Nephron progenitor cell (in vitro differentiated cells): ENCODE data around the gene CALHM1.
"Not testable (repeated sequence)": the region's sequence is repeated elsewhere in the genome, so short reads cannot be mapped to it uniquely, and the experiment has no call there.

Source experiments
- DNase-seq: peaks from one replicate; pipeline ENCODE4 v3.0.0; 2021
- H3K27ac Mint-ChIP-seq: 2 replicates; pipeline ENCODE4 v1.8.0; 2021; ENCODE audit warnings: mild to moderate bottlenecking, moderate library complexity, mixed read lengths
- H3K27me3 Mint-ChIP-seq: 2 replicates; pipeline ENCODE4 v1.8.0; 2021; ENCODE audit warnings: mild to moderate bottlenecking, low read depth, mixed read lengths; ENCODE audit not compliant: poor library complexity
- H3K36me3 Mint-ChIP-seq: 2 replicates; pipeline ENCODE4 v1.8.0; 2021; ENCODE audit warnings: low read depth, mixed read lengths
- H3K4me1 Mint-ChIP-seq: 2 replicates; pipeline ENCODE4 v1.8.0; 2021; ENCODE audit warnings: mixed read lengths
- H3K4me3 Mint-ChIP-seq: 2 replicates; pipeline ENCODE4 v1.8.0; 2021; ENCODE audit warnings: mild to moderate bottlenecking, moderate library complexity, mixed read lengths
- H3K9me3 Mint-ChIP-seq: 2 replicates; pipeline ENCODE4 v1.8.0; 2021; ENCODE audit warnings: mild to moderate bottlenecking, moderate library complexity, mixed read lengths
- CTCF ChIP-seq: fragments of 200-600 bp; sonication (generic); IDR thresholded peaks from 2 replicates; pipeline ENCODE4 v1.5.0; 2021; ENCODE audit warnings: antibody characterized with exemption

CALHM1 gene

DNA sequence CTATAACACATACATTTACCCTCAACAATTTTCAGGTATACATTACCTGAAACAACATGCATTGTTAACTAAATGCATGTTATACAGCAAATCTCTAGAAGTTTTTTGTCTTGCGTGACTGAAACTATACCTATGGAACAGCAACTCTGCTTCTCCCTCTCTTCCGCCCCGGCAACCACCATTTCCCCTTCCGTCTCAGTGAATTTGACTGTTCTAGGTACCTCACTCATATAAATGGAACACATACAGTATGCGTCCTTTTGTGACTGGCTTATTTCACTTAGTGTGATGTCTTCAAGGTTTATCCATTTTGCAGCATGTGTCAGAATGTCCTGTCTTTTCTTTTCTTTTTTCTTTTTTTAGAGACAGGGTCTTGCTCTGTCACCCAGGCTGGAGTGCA lies 29.1 kb downstream of the CALHM1 start:
- Mint-ChIP-seq H3K36me3 (peaks cover 66% of the 10 kb centered on the region), H3K4me3 (no peak overlapping the region), H3K4me1 (no peaks in the 10 kb centered on the region), H3K27ac (no peak overlapping the region), H3K9me3 (no peaks in the 10 kb centered on the region), H3K27me3 (peaks cover 3% of the 10 kb centered on the region)
- DNase-seq, result no peak
- TF ChIP-seq CTCF, result no peak

DNA sequence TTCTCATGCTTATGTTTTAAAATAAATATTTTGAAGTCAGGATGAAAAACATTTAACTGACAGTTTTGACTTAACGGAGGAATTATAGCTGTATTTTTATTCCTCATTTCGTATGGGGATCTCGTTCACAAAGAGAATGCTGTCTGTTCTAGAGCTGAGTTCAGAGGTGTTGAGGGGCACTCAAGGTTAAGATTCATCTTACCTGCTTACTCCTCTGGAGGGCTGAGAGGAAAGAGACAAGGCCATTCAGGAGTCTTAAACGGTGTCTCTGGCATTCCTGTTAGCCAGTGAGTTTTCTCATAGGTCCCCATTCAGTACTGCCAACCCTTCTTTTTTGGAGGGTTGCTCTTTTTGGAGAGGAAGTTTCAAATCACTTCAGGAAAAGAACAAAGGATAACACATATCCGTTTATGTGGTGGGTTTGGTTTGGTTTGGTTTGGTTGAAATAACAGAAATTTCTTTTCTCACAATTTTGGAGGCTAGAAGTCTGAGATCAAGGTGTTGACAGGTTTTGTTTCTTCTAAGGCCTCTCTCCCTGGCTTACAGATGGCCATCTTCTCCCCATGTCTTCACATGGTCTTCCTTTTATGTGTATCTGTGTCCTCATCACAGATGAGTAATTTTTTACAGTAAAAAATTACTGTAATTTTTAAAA lies 29.6 kb downstream of the CALHM1 start:
- peaks cover 3% of the 10 kb centered on the region for H3K27me3 Mint-ChIP-seq
- peak overlapping the region; percentile 46 for H3K27ac Mint-ChIP-seq
- no peak for TF ChIP-seq CTCF
- peaks cover 69% of the 10 kb centered on the region for H3K36me3 Mint-ChIP-seq
- H3K4me3 Mint-ChIP-seq, result no peak overlapping the region
- H3K4me1 Mint-ChIP-seq, result no peaks in the 10 kb centered on the region
- H3K9me3 Mint-ChIP-seq, result no peaks in the 10 kb centered on the region
- no peak for DNase-seq

GRCh38 chr10:103427866-103428265 lies 30.8 kb downstream of the CALHM1 start:
- Mint-ChIP-seq H3K36me3 (peaks cover 74% of the 10 kb centered on the region), H3K4me1 (no peaks in the 10 kb centered on the region), H3K27me3 (peaks cover 3% of the 10 kb centered on the region), H3K4me3 (no peak overlapping the region), H3K9me3 (no peaks in the 10 kb centered on the region), H3K27ac (peak overlapping the region; percentile 82)
- DNase-seq, result no peak
- TF ChIP-seq CTCF, result no peak

DNA sequence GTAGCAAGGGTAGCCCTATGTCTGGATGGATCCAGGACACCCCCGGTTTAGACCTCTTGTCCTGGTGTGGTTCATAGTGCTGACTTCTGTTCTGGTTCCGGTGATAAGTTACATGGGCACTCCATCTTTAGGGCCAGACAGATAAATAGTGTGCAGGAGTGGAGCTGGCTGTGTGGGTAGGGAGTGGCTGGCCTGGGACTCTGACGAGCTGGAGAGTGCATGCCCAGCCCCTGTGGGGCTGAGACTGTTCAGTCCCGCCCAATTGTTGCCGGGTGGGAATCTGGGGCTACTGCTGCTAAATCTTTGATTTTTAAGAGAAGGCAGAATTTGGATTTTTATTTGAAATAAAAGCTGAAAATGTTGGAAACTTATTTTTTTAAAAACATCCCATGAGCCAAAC lies 35.0 kb downstream of the CALHM1 start:
- Mint-ChIP-seq H3K36me3 (peaks cover 81% of the 10 kb centered on the region), H3K27me3 (peaks cover 3% of the 10 kb centered on the region), H3K27ac (peak overlapping the region; percentile 24), H3K4me3 (no peak overlapping the region), H3K9me3 (no peaks in the 10 kb centered on the region), H3K4me1 (no peaks in the 10 kb centered on the region)
- DNase-seq, result no peak
- no peak for TF ChIP-seq CTCF

GRCh38 chr10:103419101-103419500 lies 39.6 kb downstream of the CALHM1 start:
- Mint-ChIP-seq H3K27me3 (no peaks in the 10 kb centered on the region), H3K36me3 (peaks cover 87% of the 10 kb centered on the region), H3K9me3 (no peaks in the 10 kb centered on the region), H3K4me1 (no peaks in the 10 kb centered on the region), H3K27ac (no peak overlapping the region), H3K4me3 (no peak overlapping the region)
- DNase-seq, result no peak
- no peak for TF ChIP-seq CTCF

DNA sequence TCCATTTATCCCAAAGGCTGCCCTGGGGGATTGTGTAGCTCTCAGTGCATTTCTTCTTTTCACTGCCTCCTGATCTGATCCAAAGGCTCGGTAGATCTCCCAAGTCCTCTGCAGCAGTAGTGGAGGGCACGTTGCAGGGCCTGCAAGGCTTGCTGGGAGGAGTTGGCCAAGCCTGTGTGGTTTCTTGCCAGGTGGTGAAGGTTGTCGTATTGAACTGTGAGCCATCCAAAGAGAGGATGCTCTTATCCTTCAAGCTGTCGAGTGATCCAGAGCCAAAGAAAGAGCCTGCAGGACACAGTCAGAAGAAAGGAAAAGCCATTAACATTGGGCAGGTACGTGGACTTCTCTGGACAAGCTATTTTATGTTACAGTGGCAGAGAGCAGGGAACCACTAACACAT lies 41.1 kb downstream of the CALHM1 start:
- Mint-ChIP-seq H3K9me3 (no peaks in the 10 kb centered on the region), H3K4me1 (no peaks in the 10 kb centered on the region), H3K27me3 (no peaks in the 10 kb centered on the region), H3K4me3 (no peak overlapping the region), H3K36me3 (peaks cover 84% of the 10 kb centered on the region), H3K27ac (no peak overlapping the region)
- no peak for TF ChIP-seq CTCF
- no peak for DNase-seq

GRCh38 chr10:103417148-103417469 lies 41.6 kb downstream of the CALHM1 start:
- H3K27me3 Mint-ChIP-seq, H3K27ac Mint-ChIP-seq, H3K4me1 Mint-ChIP-seq, H3K9me3 Mint-ChIP-seq, DNase-seq, H3K4me3 Mint-ChIP-seq: not testable (repeated sequence)
- peaks cover 79% of the 10 kb centered on the region for H3K36me3 Mint-ChIP-seq
